Endothelial cell of umbilical vein (primary cell): Measurements from ENCODE around the gene TREX2. TPM values are rescaled to one million over a fixed set of nuclear protein-coding genes. Genes with fewer than 3 reads are reported as not detected.

Experiments used
- BruUV-seq: library from RNA; stranded (reverse); fragments of 400-500 nt; replicated peaks from 2 replicates; lab custom pipeline; 2021; lab: Mats Ljungman, UMichigan
- CTCF ChIA-PET: fragments of 300-600, 350-600 bp; sonication (Branson Sonifier 250); formaldehyde crosslinking; loops from one replicate; lab custom pipeline; 2021; ENCODE audit warnings: antibody characterized with exemption, inconsistent platforms; lab: Charles Lee
- POLR2A ChIA-PET: fragments of 300-600, 350-600 bp; sonication (Branson Sonifier 250); formaldehyde crosslinking; loops from one replicate; lab custom pipeline; 2021; ENCODE audit warnings: antibody characterized with exemption, inconsistent platforms; lab: Charles Lee
- DNase-seq: peaks from one replicate; pipeline ENCODE4 v3.0.0-alpha.2; 2011; ENCODE audit warnings: low read depth, low spot score
- FAIRE-seq: peaks from 2 replicates; lab custom pipeline; 2011; peaks lifted over from hg19 to GRCh38; lab: Jason Lieb, UNC
- H2AFZ ChIP-seq: 2 replicates; pipeline ENCODE4 v1.6.0; 2012; ENCODE audit warnings: low read depth, low read length, control low read depth, inconsistent platforms
- H3K27ac ChIP-seq: 2 replicates; pipeline ENCODE4 v1.5.1; 2011; ENCODE audit warnings: low read depth, mild to moderate bottlenecking, control low read depth, low read length, moderate library complexity; ENCODE audit not compliant: insufficient read depth
- H3K27me3 ChIP-seq, 2 experiments: 2 replicates each; pipeline versions ENCODE4 v1.6.0 to v1.6.1; 2011; ENCODE audit warnings: low read length in 2 of 2, mixed read lengths in 1 of 2; ENCODE audit not compliant: control insufficient read depth in 2 of 2, insufficient read depth in 2 of 2
- H3K36me3 ChIP-seq, 2 experiments: 2 replicates in 1 of 2; 3 replicates in 1 of 2; pipeline ENCODE4 v1.5.1; 2011; ENCODE audit warnings: low read length in 2 of 2, mild to moderate bottlenecking in 1 of 2, moderate library complexity in 1 of 2; ENCODE audit not compliant: control insufficient read depth in 2 of 2, insufficient read depth in 2 of 2; ENCODE audit errors: extremely low read depth in 1 of 2
- H3K4me1 ChIP-seq: 3 replicates; pipeline ENCODE4 v1.5.1; 2011; ENCODE audit warnings: mild to moderate bottlenecking, low read length; ENCODE audit not compliant: control insufficient read depth, insufficient read depth; ENCODE audit errors: extremely low read depth
- H3K4me2 ChIP-seq: 2 replicates; pipeline ENCODE4 v1.6.1; 2011; ENCODE audit warnings: low read length, control low read depth, mixed read lengths; ENCODE audit not compliant: insufficient read depth
- H3K4me3 ChIP-seq, 3 experiments: fragments of 200-600 bp in 1 of 3; sonication (generic), shearing (Covaris generic) in 1 of 3; replicated peaks in 1 of 3; 2 replicates each; pipeline ENCODE4 v1.5.1; 2011 to 2016; ENCODE audit warnings: control low read depth in 3 of 3, low read length in 3 of 3, mild to moderate bottlenecking in 2 of 3, inconsistent platforms in 1 of 3, low read depth in 1 of 3, moderate library complexity in 1 of 3; ENCODE audit not compliant: insufficient read depth in 1 of 3
- H3K79me2 ChIP-seq: 2 replicates; pipeline ENCODE4 v1.6.0; 2012; ENCODE audit warnings: low read length, inconsistent platforms; ENCODE audit not compliant: control insufficient read depth, insufficient read depth
- H3K9ac ChIP-seq: replicated peaks from 2 replicates; pipeline ENCODE3; 2011; ENCODE audit warnings: low read length, control low read depth; ENCODE audit not compliant: insufficient read depth; ENCODE audit errors: extremely low read depth
- H3K9me1 ChIP-seq: replicated peaks from 3 replicates; pipeline ENCODE4 v1.6.0; 2011; ENCODE audit warnings: mild to moderate bottlenecking, low read length; ENCODE audit not compliant: control insufficient read depth, insufficient read depth; ENCODE audit errors: extremely low read depth
- H3K9me3 ChIP-seq: replicated peaks from 2 replicates; pipeline ENCODE4 v1.5.1; 2012; ENCODE audit warnings: low read length, inconsistent platforms; ENCODE audit not compliant: control insufficient read depth, insufficient read depth
- H4K20me1 ChIP-seq: replicated peaks from 2 replicates; pipeline ENCODE3; 2011; ENCODE audit warnings: mild to moderate bottlenecking, low read length; ENCODE audit not compliant: control insufficient read depth, insufficient read depth; ENCODE audit errors: extremely low read depth
- CTCF ChIP-seq, 2 donors: IDR thresholded peaks; 1 replicate in 1 of 2; 2 replicates in 1 of 2; pipeline ENCODE4 v1.5.1; 2011; ENCODE audit warnings: low read length in 2 of 2, mild to moderate bottlenecking in 2 of 2, moderate library complexity in 2 of 2, control low read depth in 1 of 2, inconsistent platforms in 1 of 2, low read depth in 1 of 2; ENCODE audit not compliant: insufficient read depth in 1 of 2; ENCODE audit errors: extremely low read depth in 1 of 2
- EZH2 ChIP-seq: IDR thresholded peaks from 2 replicates; pipeline ENCODE4 v1.6.1; 2012; ENCODE audit warnings: borderline replicate concordance, low read depth, mild to moderate bottlenecking, moderate library complexity, low read length, inconsistent platforms; ENCODE audit not compliant: severe bottlenecking
- GATA2 ChIP-seq: IDR thresholded peaks from 2 replicates; pipeline ENCODE4 v1.7.0; 2011; ENCODE audit warnings: low read depth, mild to moderate bottlenecking, moderate library complexity, mixed read lengths, low read length; ENCODE audit not compliant: insufficient read length, insufficient read depth
- JUN ChIP-seq: IDR thresholded peaks from 2 replicates; pipeline ENCODE4 v1.6.1; 2011; ENCODE audit warnings: borderline replicate concordance, low read depth; ENCODE audit not compliant: insufficient read length, insufficient read depth
- MAX ChIP-seq: IDR thresholded peaks from 2 replicates; pipeline ENCODE4 v1.6.1; 2011; ENCODE audit not compliant: insufficient read depth, insufficient read length
- MYC ChIP-seq: IDR thresholded peaks from one replicate; pipeline ENCODE4 v1.6.1; 2011; ENCODE audit warnings: mild to moderate bottlenecking, low read depth, low read length
- POLR2A ChIP-seq: IDR thresholded peaks from 2 replicates; pipeline ENCODE4 v1.6.1; 2012; ENCODE audit warnings: low read depth, mild to moderate bottlenecking, control low read depth, low read length
- POLR2AphosphoS5 ChIP-seq: IDR thresholded peaks from 2 replicates; pipeline ENCODE4 v1.6.1; 2012; ENCODE audit warnings: low read depth, mild to moderate bottlenecking, control low read depth, low read length, moderate library complexity; ENCODE audit not compliant: insufficient read depth
- dilution Hi-C: fragments of 300-500 bp; cut with MboI; formaldehyde crosslinking; loops from one replicate; pipeline ENCODE4 v1.15.0; 2019; ENCODE audit warnings: low sequenced_read_pairs; ENCODE audit not compliant: extremely low pct_ligation_motif_present
- intact Hi-C: fragments of 100-400 bp; cut with micrococcal nuclease; formaldehyde crosslinking; loops from one replicate; pipeline ENCODE4 v1.10.0; 2022
- polyA plus RNA-seq, 4 experiments: library from polyadenylated mRNA; depleted of rRNA in 3 of 4; stranded (reverse) in 3 of 4; unstranded in 1 of 4; fragments of >200 nt; gene quantifications; 2 replicates each; pipeline versions ENCODE4 v1.2.1 to v1.2.3, GENCODE V29; 2011 to 2012; ENCODE audit warnings: missing spikeins in 1 of 4
- total RNA-seq: library from RNA; stranded (reverse); gene quantifications from 2 replicates; pipeline ENCODE4 v1.2.3, GENCODE V29; 2021

TREX2 gene
- total and polyA plus RNA-seq, 2 donors (not counting 3 experiments of a cell fraction or from before 2014, with no cell fraction given) = 0.82 to 0.99 TPM

GRCh38 chrX:153490217-153490930 lies 44.5 kb upstream of the TREX2 start:
- Histone ChIP-seq H3K4me1 (peaks cover 57% of the 10 kb centered on the region), H3K79me2 (peaks cover 3% of the 10 kb centered on the region), H3K4me2 (no peak overlapping the region), H3K36me3 (no peaks in the 10 kb centered on the region), H3K27me3 (no peaks in the 10 kb centered on the region), H3K4me3 (no peak overlapping the region), H3K9me1 (no peaks in the 10 kb centered on the region), H4K20me1 (no peaks in the 10 kb centered on the region), H2AFZ (no peak overlapping the region), H3K9ac (no peak overlapping the region), H3K9me3 (no peaks in the 10 kb centered on the region), H3K27ac (no peak overlapping the region)
- no peak for DNase-seq
- no peak for TF ChIP-seq GATA2
- TF ChIP-seq POLR2A = no peak
- no peak for TF ChIP-seq EZH2
- TF ChIP-seq POLR2AphosphoS5 = no peak
- no peak for TF ChIP-seq MAX
- TF ChIP-seq MYC = no peak
- TF ChIP-seq JUN = no peak
- TF ChIP-seq CTCF (IDR thresholded peaks at IDR 0.05; ENCODE audit: extremely low read depth in 1 of 2, insufficient read depth in 1 of 2, low read depth in 1 of 2, low read length in 2 of 2) = no peak
- intact Hi-C loops (no loop called here), dilution Hi-C loops (no loop called here)
- POLR2A ChIA-PET = interaction anchor here (1.4 to 1.7 kb wide), 2 partner anchors 14 to 18 kb away, joined by 4 to 7 read pairs; no protein-coding TSS in a partner anchor
- CTCF ChIA-PET = interaction anchor here (1.0 to 9.4 kb wide), 3 partner anchors 14 to 29 kb away, joined by 3 to 189 read pairs (median 16); partner anchors contain the start of gene HAUS7
- no peak for FAIRE-seq
- no TSS peak for BruUV-seq
